Left colon (tissue), 2 donors: Measurements from ENCODE around the gene PLXDC2. TPM values are rescaled to one million over a fixed set of nuclear protein-coding genes. Genes with fewer than 3 reads are reported as not detected.
A peak's percentile ranks its signal among the peaks of the same experiment; 100 is the strongest.

Experiments used
- ATAC-seq: fragments of 200-7000 bp; cut with Tn5 transposase; one replicate; pipeline ENCODE4 v1.9.1; 2020; ENCODE audit warnings: mild to moderate bottlenecking, moderate library complexity
- DNase-seq, 2 donors: peaks; one replicate each; pipeline ENCODE4 v3.0.0-alpha.2; 2020
- intact Hi-C, 2 donors: fragments of 100-400 bp; cut with DNase I in 1 of 2; cut with micrococcal nuclease in 1 of 2; formaldehyde crosslinking; loops; one replicate each; pipeline versions ENCODE4 v1.11.2 to v1.14.0; 2022; cut with DNase I, micrococcal nuclease
- total RNA-seq, 2 donors: library from RNA; stranded (reverse); fragmentation: NEBNext Ultra II Directional; extraction: Animal tissue kit (Norgen Biotek cat#: 25700); gene quantifications; one replicate each; pipeline ENCODE4 v1.2.1, GENCODE V29; 2021
- donor health status: DM: no; HTN: no; CAD: no.
- donor health status: DM: yes; HTN: yes; CAD: no.

PLXDC2 gene
- total RNA-seq, 2 donors from 2014 or later: 28.1 to 37.3 TPM

GRCh38 chr10:19922236-19922963 is 106.2 kb downstream of the PLXDC2 start:
- DNase-seq (peak in 1 of 2 donors; percentile 45), ATAC-seq (peak; percentile 86)
- intact Hi-C loops: no loop called here

DNA sequence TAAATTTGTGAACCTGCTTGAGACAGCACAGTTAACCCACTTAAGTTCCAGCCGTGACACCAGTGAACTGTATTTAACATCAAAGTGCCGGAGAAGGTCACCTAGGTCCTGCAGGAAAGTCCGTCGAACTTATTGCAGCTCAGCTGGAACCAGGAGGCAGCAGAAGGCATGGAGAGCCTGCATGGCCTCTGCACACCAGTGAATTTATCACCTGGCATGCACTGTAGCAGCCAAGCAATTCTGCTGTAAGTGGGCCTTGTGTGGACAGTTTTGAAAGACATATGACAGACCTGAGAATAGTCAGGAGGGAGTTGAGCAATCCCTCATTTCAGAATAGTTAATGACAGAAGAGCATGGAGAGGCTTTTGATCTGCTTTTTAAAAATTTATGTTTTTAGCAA is 108.8 kb downstream of the PLXDC2 start:
- no peak for DNase-seq

GRCh38 chr10:19928936-19929335 is 112.7 kb downstream of the PLXDC2 start:
- no peak for ATAC-seq
- DNase-seq: no peak
- intact Hi-C loops: no loop called here

More for the DNA sequence above, 108.8 kb downstream of the PLXDC2 start:
- intact Hi-C loops: no loop called here
- no peak for ATAC-seq

DNA sequence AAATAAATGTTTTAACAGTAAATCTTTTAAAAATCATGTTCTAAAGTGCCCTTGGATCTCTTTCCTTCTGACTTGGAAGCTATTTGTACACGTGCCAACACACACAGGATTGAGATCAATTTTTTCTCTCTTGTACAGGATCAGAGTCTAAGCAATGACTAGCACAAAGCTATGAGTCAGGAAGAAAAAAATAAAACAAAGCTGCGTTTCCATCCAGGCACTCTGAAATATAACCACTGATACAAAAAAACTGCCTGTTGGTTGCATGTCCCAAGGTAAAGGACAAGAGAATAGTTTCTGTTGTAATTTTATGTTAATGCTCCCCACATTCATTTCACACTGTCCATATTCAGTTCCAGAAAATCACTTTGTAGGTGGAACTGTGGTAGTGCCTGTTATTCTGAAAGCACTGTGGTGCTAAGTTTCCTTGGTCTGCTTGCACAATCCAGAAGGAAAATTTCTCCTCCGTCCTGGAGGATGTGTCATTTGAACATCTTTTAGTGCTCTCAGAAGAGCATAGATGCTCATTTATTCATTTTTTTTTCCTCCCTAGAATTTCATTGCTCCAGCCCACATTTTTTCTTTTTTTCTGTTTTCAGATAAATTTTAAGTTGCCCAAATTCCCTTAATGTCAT is 113.4 kb downstream of the PLXDC2 start:
- ATAC-seq (peak; percentile 58), DNase-seq (no peak)

GRCh38 chr10:19930936-19931893 is 115.0 kb downstream of the PLXDC2 start:
- ATAC-seq (peak; percentile 88), DNase-seq (peak; percentile 43 to 57)
- intact Hi-C loops: no loop called here

More for the DNA sequence above, 113.4 kb downstream of the PLXDC2 start:
- intact Hi-C loops: no loop called here

DNA sequence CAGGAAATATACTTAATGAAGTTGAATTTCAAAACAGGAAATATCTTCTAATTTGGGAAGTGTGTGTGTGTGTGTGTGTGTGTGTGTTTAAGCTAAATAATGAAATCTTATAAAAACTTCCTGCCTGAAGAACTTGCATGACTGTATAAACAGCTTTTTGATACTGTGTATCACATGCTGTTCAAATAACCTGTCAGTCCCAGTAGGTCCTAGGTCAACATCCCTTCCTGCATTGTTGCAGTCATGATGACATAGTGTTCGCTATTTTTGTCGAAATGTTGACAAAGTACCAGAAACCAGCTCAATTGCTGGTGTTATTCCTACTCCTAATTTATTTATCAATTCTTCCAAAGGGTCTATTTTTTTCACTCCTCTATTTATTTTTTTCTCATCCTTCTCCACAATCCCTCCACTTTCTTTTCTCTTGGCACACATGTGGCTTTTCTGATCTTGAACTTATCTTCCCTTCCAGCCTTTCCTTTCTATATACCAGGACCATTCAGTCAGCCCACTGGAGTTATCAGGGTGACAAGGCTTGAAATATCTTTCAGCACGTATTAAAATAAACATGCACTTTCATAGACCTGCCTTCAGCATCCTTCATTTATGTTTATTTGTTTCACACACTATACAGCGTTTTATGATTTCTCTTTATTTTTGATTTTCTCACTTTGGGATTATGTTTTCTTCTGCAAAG is 115.8 kb downstream of the PLXDC2 start:
- intact Hi-C loops: no loop called here
- DNase-seq (no peak), ATAC-seq (peak; percentile 67)

- DNase-seq (no peak), ATAC-seq (no peak)
- intact Hi-C loops: no loop called here
Measured at GRCh38 chr10:19932806-19933371, 116.7 kb downstream of the PLXDC2 start.

- intact Hi-C loops: no loop called here
- ATAC-seq: no peak
- no peak for DNase-seq
Measured at GRCh38 chr10:19933772-19934171, 117.5 kb downstream of the PLXDC2 start.

DNA sequence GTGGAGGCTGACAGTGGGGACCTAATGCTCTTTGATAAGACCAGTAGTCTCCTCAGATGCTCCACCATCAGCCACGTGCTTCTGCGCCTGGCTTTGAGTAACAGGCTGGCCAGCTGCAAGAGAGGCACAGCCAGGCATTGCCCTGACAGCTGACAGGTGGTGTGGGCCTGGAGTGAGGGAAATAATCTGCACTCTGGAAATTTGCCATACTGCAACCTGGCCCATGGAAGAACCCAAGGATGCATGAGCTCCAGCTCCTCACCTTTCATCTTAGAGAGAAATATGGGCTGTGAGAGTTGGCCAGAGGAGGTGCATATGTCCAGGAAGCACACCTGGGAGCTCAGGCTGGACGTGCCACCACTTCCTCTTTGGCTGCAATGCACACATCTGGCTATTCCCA is 118.9 kb downstream of the PLXDC2 start:
- intact Hi-C loops: no loop called here
- ATAC-seq: no peak
- no peak for DNase-seq

- intact Hi-C loops: no loop called here
- ATAC-seq: no peak
Measured at GRCh38 chr10:19936289-19936688, 120.1 kb downstream of the PLXDC2 start.

DNA sequence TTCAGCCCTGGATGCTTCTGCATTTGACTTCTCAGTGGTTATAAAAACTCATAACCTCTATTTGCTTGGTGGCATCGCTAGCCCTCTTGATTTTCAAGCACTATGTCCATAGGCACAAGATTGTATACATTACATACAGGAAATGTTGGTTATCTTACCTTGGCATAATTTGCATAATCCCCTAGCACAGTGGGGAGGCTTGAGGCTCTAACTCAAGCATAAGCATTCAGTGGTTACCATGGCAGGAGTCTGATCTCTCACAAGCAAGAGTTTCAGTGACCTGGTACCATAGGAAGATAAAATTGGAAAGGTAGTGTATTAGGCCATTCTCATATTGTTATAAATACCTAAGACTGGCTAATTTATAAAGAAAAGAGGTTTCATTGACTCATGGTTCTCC is 121.8 kb downstream of the PLXDC2 start:
- DNase-seq: no peak
- ATAC-seq: no peak
- intact Hi-C loops: no loop called here

More at GRCh38 chr10:19936289-19936688, 120.1 kb downstream of the PLXDC2 start:
- DNase-seq: no peak

DNA sequence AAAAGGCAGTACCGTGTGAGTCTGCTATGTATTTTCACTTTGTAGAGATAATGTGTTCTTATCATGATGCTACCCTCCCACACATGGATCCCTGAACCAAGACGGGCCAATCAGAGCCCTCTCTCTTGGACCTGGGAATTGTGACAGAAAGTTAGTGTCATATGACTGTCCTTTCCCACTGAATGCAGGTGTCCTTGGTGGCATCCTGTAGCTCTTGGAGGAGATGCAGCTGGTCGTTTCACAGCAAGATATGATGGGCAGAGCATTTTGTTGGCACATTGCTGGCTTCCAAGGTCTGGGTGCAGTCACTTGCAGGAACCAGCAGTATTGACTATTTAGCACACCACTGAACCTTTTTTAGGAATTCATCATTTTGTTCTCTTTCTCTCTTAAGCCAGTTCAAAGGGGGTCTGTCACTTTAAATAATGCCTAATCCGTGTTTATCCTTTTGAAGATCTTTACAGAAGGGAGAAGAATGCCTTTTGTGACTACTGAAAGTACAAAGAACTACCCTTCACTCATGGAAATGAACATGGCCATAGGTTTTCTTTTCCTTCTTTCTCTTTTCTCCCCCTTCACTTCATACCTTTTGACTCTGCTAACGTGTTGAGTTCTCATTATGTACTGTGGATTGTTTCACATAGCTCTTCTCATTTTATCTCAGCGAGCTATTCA is 125.1 kb downstream of the PLXDC2 start:
- ATAC-seq (no peak), DNase-seq (no peak)
- intact Hi-C loops: no loop called here

GRCh38 chr10:19944911-19945663 is 128.9 kb downstream of the PLXDC2 start:
- intact Hi-C loops: no loop called here
- no peak for ATAC-seq
- no peak for DNase-seq

GRCh38 chr10:19946245-19946644 is 130.0 kb downstream of the PLXDC2 start:
- no peak for ATAC-seq
- intact Hi-C loops: no loop called here
- no peak for DNase-seq

DNA sequence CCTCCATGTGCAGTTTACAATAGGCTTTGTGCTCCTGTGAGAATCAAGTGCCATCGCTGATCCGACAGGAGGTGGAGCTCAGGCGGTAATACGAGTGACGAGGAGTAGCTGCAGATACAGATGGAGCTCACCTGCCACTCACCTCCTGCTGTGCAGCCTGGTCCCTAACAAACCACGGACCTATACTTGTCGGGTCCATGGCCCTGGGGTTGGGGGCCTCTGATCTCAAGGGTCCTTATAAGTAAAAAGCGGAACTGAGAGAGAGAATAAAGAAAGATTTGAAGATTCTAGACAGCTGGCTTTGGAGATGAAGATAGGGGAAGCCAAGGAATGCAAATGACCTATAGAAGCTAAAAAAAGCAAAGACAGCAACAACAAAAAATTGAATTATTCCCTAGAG is 130.6 kb downstream of the PLXDC2 start:
- intact Hi-C loops: no loop called here
- DNase-seq (no peak), ATAC-seq (no peak)

DNA sequence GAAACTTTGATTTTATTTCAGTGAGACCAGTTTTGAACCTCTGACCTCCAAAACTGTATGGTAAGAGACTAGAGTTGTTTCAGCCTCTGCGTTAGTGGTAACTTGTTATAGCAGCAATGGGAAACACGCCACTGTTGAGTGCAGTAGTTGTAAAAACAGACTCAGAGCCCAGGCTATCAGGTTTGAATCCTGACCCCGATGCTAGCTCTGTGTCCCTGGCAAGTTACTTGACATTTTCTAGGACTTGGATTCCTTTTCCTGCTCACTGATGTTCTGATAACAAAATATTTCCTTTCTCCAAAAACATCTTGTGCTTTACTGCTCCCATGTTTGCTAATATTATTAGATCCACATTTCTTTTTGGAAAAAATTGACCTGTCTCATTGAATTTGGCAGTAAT is 131.0 kb downstream of the PLXDC2 start:
- intact Hi-C loops: no loop called here
- no peak for DNase-seq
- no peak for ATAC-seq

- DNase-seq (no peak), ATAC-seq (no peak)
- intact Hi-C loops: no loop called here
Measured at GRCh38 chr10:19947656-19948055, 131.4 kb downstream of the PLXDC2 start.
